Astrocyte (in vitro differentiated cells and primary cell): ENCODE results near the gene MLLT10.

Experiments
- CTCF ChIP-seq: IDR thresholded peaks from 2 replicates; pipeline ENCODE4 v1.5.1; 2011; ENCODE audit warnings: low read depth, mild to moderate bottlenecking, inconsistent platforms, low read length, moderate library complexity; ENCODE audit not compliant: insufficient read depth
- EZH2 ChIP-seq: IDR thresholded peaks from 2 replicates; pipeline ENCODE4 v1.6.1; 2012; ENCODE audit warnings: mild to moderate bottlenecking, low read length, inconsistent platforms; ENCODE audit not compliant: insufficient read depth

- no peak for TF ChIP-seq CTCF
- TF ChIP-seq EZH2: no peak
Measured at GRCh38 chr10:21722209-21722608, 188.2 kb downstream of the MLLT10 start.
